NCI-H2081 treated with DMSO at 0.1 percent for 48 hours (cell line): ENCODE data around the gene G6PD.
"Not testable (repeated sequence)": the region's sequence is repeated elsewhere in the genome, so short reads cannot be mapped to it uniquely, and the experiment has no call there.

Experiments used
- DNase-seq: peaks from one replicate; lab custom pipeline; 2025; lab: John Stamatoyannopoulos, UW

The G6PD gene

GRCh38 chrX:154546354-154547244, at the start of gene G6PD:
TSS of gene G6PD (minus strand) at chrX:154546846. CDS start at chrX:154546155, 691 bp downstream.
- no peak for DNase-seq

DNA sequence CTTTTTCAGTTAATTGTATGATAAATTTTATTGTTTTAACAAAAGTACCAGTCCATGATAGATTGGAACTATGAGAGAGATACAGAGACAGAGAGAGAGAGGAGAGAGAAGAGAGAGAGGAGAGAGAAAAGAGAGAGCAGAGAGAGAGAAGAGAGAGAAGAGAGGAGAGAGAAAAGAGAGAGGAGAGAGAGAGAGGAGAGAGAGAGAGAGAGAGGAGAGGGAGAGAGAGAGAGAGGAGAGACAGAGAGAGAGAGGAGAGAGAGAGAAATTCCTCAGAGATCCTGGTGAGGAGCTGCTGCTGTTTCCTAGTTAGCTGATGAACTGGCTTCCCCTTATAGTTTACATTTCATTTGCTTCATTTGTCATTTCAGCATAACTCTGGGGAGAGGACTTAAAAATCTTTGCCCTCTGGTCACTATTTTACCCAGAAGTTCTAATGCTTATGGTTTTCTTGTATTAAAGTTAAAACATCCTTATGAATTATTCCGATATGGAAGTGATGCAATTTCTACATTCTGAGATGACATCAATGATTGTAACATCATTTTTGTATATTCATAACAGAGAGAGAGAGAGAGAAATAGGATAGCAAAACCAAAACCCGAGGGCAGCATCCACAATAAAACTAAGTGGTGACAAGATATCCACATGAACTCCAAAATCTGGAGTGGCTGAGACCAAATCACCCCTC, 49.1 kb upstream of the G6PD start:
- no peak for DNase-seq

DNA sequence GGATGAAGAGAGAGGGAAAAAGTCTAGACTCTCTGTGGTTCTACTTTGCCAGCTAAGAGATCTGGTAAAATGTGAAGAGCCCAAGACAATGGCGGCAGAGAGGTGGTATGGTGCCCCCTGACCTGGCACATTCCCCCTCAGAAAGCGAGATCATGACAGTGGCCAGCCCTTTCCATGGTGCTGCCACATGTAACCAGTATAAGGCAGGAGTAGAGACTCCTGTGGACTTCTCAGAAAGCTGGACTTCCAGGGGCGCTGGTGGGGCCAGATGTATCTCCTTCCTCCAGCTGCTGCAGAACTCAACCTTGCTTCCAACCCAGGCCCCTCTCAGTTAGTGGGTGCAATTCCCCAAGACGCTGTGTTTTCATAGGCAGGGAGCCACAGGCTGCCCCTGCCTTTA, 47.8 kb upstream of the G6PD start:
- no peak for DNase-seq

DNA sequence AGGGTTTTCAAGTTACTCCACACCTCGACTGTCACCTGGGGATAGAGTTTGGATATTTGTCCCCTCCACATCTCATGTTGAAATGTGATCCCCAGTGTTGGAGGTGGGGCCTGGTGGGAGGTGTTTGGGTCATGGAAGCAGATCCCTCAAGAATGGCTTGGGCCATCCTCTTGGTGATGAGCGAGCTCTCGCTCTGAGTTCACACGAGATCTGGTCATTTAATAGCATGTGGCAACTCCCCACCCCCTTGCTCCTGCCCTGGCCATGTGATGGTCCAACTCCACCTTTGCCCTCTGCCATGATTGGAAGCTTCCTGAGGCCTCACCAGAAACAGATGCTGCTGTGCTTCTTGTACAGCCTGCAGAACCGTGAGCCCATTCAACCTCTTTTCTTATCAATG, 46.6 kb upstream of the G6PD start:
- DNase-seq: no peak

DNA sequence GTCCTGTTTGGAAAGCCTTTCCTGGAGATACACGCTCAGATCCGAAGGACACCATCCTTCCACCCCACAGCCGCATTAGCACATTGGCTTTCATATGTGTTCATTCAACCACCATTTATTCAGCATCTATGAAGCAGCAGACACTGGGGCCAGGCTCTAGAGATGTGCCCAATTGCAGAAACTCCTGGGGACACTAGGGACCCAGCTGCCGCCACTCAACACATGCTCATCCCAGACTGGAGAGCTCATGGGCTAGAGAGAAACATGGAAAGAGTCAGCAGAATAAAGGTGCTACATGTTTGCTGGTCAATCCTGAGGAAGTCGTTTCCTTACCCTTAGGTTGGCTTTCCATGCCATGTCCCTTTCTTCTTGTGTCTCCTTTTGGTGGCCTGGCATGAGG, 45.9 kb upstream of the G6PD start:
- DNase-seq: no peak

DNA sequence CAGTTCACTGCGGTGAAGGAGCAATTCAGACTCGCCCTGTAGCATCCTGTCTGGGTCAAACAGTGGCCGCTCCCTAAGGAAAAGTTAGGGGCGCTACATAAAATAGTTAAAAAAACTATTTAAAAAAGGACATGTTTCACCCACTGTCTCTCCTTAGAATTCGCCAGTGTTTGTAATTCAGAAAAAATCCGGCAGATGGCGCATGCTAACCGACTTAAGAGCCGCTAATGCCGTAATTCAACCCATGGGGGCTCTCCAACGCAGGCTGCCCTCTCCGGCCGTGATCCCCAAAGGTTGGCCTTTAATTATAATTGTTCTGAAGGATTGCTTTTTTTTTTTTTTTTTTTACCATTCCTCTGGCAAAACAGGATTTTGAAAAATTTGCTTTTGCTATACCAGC, 43.8 kb upstream of the G6PD start:
- DNase-seq: not testable (repeated sequence)

DNA sequence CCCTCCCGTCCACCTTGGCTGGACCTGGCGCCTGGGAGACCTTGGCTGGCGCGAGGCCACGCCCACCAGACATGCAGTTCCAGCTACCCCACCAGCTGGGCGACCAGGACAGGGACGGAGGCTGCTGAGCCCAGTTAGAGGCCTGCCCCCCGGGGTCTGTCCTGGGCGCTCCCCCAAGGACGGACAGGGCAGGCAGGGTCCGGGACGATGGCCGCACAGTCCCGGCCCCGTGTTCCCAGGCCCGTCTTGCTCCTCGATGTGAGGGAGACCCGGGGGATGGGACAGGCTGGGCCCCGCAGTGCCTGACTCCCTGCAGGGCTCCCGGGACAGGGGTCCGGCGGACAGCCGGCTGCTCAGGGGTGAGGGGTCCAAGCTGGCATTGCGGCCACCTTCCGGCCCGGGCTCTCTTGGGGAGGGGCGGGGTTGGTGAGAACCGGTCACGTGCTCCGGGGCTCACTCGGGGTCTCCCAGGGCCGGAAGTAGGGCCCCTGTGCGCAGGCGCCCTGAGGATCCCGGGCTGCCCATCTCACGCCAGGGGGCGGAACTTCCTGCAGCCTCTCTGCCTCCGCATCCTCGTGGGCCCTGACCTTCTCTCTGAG, 38.0 kb upstream of the G6PD start, which contains the start of gene CTAG1A:
Gene CTAG1A, plus strand, starts transcription at position 549 of the 599 bp plus-strand sequence. CDS start 74 bp downstream, outside the sequence.
- DNase-seq: not testable (repeated sequence)

- not testable (repeated sequence) for DNase-seq
Measured at GRCh38 chrX:154582994-154583393, 36.3 kb upstream of the G6PD start.

GRCh38 chrX:154575076-154575475, 28.4 kb upstream of the G6PD start:
- not testable (repeated sequence) for DNase-seq

DNA sequence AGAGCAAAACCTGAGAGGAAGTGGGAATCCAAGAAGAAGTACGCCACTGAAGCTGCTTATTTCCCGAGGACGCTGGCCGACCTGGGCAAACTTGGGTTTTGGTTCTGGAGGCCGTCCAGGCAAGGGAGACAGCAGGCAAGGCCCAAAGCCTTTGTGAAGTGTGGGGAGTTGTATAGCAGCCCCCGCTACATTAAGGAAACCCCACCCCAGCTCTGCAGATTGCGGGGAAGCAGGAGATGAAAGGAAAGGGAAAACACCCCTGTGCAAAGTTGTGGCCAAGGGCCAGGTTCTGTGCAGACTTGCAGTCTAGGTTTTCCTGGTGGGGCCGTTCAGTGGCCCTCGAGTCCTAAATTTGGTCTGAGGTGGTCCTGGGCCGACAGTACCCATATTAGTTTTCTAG, 26.4 kb upstream of the G6PD start:
- DNase-seq: not testable (repeated sequence)

DNA sequence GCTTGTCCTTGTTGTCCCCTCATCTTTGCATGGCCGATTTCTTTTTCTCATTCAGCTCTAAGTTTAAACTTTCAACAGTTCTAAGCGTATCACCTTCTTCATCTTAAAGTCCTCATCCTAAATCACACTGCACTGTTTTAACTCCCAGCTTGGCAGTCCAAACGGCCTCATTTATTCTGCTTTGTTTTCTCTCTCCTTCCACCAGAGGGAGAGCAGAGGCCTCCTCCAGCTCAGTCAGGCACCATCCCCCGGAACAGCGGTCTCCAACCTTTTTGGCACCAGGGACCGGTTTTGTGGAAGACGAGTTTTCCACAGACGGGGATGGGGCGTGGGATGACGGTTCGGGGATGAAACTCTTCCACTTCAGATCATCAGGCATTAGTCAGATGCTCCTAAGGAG, 23.7 kb upstream of the G6PD start:
- DNase-seq: not testable (repeated sequence)

DNA sequence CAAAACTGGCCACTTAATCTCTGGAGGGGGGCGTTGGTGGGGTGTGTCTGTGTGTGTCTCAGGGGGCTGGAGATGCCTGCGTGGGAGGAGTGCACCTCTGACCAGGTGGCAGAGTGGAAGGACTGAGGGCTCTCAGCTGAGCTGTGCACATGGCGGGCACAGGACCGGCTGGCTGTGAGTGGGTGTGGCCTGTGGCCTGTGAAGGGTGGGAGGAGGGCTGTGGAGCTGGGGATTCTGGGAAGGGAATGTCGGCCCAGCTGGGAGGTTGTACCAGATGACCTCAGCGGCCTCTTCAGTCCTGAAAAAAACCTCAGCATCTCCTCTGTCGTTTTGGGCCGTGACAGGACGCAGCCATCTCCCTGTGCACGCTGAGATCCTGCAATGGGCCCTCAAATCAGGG, 15.6 kb upstream of the G6PD start:
- DNase-seq: not testable (repeated sequence)

DNA sequence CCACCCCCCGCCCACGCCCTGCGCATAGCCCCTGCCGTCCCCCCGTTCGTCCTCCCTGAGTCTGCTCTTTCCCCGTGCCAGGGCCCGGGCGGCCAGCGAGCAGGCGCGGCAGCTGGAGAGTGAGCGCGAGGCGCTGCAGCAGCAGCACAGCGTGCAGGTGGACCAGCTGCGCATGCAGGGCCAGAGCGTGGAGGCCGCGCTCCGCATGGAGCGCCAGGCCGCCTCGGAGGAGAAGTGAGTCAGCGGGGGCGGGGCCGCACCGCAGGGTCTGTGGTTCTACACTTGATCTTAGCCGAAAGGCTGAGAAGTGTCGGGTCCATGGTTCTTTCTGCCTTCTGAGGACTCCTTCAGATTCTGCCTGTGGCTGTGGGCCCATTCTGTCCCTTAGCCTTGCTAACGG, 13.7 kb upstream of the G6PD start:
- DNase-seq: not testable (repeated sequence)

DNA sequence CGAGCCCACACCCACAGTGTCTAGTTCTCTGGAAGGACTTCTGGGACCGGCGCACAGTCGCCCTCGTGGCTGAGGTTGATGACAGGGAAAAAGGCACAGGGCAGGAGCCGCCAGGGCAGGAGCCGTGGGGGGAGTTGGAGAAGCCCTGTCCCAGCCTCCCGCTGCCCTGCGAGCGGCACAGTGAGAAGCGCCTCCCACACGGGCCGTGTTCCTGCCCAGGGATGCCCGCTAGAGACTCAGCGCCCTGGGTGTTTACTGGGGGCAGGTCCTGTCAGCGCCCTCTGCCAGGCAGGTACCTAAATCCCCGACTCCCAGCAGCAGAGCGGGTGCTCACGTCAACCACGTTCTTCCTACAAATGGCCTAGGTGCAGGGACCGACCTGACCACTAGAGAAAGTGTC, 12.2 kb upstream of the G6PD start:
- not testable (repeated sequence) for DNase-seq

- not testable (repeated sequence) for DNase-seq
Measured at GRCh38 chrX:154558060-154558690, 11.5 kb upstream of the G6PD start.

DNA sequence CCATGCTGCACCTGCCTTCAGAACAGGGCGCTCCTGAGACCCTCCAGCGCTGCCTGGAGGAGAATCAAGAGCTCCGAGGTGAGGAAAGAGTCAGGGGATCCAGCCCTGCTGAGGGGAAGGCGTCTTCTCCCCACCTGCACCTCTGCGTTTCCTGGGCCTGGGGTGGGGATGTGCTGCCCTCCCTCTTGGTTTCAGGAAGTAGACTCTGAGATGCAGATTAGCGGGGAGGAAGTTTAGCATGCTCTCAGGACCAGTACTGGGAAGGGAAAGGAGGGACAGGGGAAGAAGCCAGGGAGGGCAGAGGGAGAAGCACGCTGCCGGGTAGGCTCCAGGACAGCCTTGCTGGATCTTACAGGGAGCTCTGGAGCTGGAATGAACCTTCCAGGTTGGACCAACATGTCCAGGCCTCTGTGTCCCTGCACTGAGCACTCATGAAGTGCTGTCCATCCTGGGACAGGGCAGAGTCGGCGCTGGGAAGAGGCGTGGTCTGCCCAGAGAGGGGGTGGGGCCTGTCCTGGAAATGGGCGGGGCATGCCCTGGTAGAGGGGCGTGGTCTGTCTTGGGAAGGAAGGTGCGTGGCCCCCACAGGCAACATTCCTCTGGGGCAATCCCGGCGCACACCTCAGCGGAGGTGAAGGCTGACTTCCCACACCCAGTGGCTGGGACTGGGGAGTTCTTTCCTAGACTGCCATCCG, 5.6 kb upstream of the G6PD start:
- not testable (repeated sequence) for DNase-seq

- no peak for DNase-seq
Measured at GRCh38 chrX:154549766-154550165, 3.1 kb upstream of the G6PD start.

GRCh38 chrX:154548028-154548316, 1.3 kb upstream of the G6PD start:
- no peak for DNase-seq

DNA sequence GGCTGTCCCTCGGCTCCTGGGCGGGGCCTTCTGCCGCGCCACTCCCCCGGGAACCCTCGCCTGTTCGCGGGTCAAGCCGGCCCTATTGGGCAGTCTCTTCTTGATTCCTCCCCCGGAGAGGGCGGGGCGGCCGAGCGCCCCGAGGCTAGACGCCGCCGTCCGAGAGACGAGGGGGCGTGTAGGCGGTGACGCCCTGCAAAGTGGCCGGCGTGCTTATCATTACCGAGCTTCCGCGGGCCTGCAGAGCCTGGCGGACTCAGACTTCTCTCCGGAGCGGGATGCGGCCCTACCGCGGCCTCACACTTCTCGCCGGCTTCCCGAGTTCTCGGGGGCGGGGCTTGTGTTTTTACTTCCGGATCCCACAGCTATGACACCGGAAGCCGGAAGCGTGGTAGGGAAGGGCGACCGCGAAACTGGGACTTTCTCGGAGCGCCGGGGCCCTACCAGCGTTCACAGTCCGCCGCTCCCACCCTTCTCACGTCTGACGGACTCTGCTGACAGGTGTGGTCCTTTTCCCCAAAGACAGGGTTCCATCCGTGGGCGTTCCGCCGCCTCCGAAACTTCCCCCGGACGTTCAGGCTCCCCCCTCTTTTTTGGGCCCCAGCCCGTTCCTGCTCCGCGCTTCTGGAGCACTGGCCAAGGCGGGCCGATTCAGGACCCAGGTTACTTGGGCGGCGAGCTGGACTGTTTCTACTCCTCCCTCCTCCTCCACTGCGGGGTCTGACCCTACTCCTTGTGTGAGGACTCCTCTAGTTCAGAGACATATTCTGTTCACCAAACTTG, 790 bp upstream of the G6PD start, which contains the start of gene IKBKG:
Gene IKBKG, plus strand, starts transcription at position 376 of the 783 bp plus-strand sequence. CDS start 4,383 bp downstream, outside the sequence.
- peak; percentile 6 for DNase-seq

GRCh38 chrX:154545673-154546274, 872 bp downstream of the G6PD start:
- DNase-seq: no peak
